Myocyte (in vitro differentiated cells): ENCODE results near the gene TLCD2. TPM values are rescaled to one million over a fixed set of nuclear protein-coding genes. Genes with fewer than 3 reads are reported as not detected.
"Not testable (repeated sequence)": the region's sequence is repeated elsewhere in the genome, so short reads cannot be mapped to it uniquely, and the experiment has no call there.

Experiments
- DNase-seq: peaks from one replicate; pipeline ENCODE4 v3.0.0-alpha.2; 2012; ENCODE audit warnings: low read depth
- polyA plus RNA-seq: library from polyadenylated mRNA; unstranded; fragments of >200 nt; gene quantifications from one replicate; pipeline ENCODE4 v1.2.1, GENCODE V29; 2012; ENCODE audit warnings: missing spikeins
- total RNA-seq: library from RNA; depleted of rRNA; stranded (reverse); fragments of >200 nt; gene quantifications from 2 replicates; pipeline ENCODE4 v1.2.3, GENCODE V29; 2014

TLCD2 gene
- 1.7 and 1.8 TPM in 2 replicates for total RNA-seq
- 10.2 TPM for polyA plus RNA-seq

DNA sequence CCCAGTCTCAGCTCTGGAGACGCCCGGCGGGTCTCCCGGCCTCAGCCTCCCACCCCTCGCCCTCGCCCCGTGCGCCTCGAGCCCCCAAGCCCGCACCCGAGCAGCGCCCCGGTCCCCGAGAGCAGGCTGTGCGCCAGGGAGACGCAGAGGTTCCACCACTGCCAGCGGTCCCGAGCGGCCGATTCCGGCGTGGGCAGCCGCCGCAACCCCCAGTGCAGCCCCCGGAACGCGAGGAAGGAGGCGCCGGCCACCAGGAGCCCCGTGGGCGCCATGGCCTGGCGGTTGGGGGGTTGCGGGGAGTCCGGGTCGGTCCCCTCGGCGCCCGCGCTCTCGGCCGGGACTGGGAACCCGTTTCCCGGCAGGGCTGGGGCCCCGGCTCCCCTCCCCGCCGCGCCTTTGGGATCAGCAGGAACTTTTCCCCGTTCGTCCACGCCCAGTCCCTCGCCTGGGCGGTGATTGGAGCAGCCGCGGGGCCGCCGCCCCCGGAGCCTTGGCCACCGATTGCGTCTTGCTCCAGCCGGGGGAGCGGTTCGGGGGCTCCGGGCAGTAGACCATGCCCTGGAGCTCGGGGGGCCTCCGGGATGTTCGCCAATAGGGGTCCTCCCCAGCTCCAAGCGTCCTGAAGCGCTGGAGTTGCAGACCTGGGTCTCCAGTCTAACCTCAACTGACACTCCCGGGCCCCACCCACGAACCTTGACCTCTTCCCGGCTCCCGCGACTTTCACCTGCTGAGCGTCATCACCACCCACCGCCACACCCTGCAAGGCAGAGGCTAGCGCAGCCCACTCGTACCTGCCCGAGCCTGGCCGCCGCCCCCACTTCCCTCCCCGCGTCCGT lies at the start of gene TLCD2:
TSS of gene TLCD2 (minus strand) at position 407 of the 836 bp plus-strand sequence. CDS start at position 272, 135 bp downstream.
- DNase-seq, result peak; percentile 81

DNA sequence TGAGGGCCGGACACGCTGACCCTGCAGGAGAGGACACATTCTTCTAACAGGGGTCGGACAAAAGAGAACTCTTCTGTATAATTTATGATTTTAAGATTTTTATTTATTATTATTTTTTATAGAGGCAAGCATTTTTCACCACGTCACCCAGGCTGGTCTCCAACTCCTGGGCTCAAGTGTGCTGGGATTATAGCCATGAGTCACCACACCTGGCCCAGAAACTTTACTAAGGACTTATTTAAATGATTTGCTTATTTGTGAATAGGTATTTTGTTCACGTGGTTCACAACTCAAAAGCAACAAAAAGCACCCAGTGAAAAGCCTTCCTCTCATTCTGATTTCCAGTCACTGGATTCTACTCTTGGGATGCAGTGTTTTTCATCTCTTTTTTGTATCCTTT lies 49.4 kb upstream of the TLCD2 start:
- no peak for DNase-seq

GRCh38 chr17:1758807-1759206 lies 48.6 kb upstream of the TLCD2 start:
- DNase-seq, result no peak

- no peak for DNase-seq
Observed at GRCh38 chr17:1755827-1756262, 45.7 kb upstream of the TLCD2 start.

DNA sequence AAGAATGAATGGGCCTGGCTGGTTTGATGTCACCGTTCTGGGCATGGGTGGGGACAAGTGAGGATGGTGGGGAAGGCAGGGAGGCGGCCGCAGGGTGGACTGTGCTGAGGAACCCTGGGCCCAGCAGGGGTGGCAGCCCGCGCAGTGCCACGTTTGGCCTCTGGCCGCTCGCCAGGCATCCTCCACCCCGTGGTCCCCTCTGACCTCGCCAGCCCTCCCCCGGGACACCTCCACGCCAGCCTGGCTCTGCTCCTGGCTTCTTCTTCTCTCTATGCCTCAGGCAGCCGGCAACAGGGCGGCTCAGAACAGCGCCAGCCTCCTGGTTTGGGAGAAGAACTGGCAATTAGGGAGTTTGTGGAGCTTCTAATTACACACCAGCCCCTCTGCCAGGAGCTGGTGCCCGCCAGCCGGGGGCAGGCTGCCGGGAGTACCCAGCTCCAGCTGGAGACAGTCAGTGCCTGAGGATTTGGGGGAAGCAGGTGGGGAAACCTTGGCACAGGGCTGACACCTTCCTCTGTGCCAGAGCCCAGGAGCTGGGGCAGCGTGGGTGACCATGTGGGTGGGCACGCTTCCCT lies 45.2 kb upstream of the TLCD2 start:
- no peak for DNase-seq

- DNase-seq, result no peak
Observed at GRCh38 chr17:1754430-1755112, 44.4 kb upstream of the TLCD2 start.

- no peak for DNase-seq
Observed at GRCh38 chr17:1753767-1754429, 43.7 kb upstream of the TLCD2 start.

DNA sequence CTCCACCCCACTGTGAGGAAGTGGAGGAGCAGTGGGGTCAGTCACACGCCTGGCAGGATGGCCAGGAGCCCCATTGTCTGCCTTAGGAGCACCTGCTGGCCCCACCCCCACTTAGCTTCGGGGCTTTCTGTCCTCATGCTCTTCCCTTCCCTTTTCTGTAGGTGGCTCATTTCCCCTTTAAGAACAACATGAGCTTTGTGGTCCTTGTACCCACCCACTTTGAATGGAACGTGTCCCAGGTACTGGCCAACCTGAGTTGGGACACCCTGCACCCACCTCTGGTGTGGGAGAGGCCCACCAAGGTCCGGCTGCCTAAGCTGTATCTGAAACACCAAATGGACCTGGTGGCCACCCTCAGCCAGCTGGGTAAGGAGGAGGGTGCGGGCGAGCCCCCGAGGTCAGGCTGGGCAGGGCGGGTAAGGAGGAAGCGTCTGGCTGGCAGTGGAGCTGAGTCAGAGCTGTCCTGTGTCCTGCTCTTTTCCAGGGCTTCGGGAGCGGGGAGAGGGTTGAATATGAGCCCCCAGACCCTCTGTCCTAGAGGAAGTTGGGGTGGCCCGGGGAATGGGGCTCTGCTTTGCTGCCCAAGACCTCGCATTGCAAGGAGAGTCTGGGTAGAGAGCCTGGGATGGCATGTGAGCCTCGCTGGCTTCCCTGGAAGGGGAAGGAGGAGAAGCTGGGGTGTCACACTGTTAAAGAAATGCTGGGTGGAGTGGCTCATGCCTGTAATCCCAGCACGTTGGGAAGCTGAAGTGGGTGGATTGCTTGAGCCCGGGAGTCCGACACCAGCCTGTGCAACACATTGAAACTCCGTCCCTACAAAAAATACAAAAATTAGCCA lies 42.5 kb upstream of the TLCD2 start:
- peak; percentile 46 for DNase-seq

DNA sequence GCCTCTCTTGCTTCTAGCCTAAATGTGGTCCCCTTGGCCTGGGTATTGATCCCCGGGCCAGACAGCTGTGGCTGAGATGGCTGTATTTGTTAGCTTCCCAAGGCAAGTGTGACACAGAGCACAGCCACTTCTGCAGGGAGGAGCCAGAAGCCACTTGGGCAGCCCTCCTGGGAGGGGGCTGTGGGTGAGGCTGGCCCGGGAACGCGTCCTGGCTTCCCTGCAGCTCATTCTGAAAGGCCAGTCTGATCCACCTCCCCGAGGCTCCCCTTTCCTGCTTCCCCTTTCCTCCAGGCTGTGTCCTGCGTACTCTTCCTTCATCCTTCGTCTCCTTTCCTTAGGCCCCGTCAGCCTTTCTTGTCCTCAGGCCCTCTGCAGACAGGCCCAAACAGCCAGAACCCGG lies 40.5 kb upstream of the TLCD2 start:
- DNase-seq, result no peak

DNA sequence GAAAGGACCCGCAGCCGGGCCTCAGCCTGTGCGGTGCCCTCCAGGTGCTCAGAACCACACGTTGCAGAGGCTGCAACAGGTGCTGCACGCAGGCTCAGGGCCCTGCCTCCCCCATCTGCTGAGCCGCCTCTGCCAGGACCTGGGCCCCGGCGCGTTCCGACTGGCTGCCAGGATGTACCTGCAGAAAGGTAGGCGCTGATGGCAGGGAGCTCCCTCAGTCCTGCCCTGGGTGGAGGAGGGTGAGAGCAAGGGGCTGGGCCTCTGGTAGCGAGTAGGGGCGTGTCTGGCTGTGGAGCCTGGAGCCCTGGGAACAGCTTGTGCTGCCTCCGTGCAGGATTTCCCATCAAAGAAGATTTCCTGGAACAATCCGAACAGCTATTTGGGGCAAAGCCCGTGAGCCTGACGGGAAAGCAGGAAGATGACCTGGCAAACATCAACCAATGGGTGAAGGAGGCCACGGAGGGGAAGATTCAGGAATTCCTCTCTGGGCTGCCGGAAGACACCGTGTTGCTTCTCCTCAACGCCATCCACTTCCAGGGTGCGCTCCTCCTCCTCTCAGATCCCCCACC lies 36.9 kb upstream of the TLCD2 start:
- no peak for DNase-seq

DNA sequence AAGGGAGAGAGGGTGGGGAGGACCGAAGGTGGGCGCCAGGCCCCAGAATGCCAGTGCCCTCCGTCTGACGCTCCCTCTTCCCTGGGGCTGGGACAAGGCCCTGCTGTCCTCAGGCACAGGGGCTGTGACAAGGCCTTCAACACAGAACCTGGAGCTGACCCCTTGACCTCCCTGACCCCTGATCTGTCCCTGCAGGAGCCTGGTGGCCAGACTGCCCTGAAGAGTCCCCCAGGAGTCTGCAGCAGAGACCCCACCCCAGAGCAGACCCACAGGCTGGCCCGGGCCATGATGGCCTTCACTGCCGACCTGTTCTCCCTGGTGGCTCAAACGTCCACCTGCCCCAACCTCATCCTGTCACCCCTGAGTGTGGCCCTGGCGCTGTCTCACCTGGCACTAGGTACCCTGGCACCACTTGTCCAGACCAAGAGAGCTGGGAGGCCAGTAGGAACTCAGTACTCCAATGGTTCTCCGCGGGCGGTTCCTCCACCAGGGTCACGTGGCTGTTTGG lies 35.4 kb upstream of the TLCD2 start:
- no peak for DNase-seq

DNA sequence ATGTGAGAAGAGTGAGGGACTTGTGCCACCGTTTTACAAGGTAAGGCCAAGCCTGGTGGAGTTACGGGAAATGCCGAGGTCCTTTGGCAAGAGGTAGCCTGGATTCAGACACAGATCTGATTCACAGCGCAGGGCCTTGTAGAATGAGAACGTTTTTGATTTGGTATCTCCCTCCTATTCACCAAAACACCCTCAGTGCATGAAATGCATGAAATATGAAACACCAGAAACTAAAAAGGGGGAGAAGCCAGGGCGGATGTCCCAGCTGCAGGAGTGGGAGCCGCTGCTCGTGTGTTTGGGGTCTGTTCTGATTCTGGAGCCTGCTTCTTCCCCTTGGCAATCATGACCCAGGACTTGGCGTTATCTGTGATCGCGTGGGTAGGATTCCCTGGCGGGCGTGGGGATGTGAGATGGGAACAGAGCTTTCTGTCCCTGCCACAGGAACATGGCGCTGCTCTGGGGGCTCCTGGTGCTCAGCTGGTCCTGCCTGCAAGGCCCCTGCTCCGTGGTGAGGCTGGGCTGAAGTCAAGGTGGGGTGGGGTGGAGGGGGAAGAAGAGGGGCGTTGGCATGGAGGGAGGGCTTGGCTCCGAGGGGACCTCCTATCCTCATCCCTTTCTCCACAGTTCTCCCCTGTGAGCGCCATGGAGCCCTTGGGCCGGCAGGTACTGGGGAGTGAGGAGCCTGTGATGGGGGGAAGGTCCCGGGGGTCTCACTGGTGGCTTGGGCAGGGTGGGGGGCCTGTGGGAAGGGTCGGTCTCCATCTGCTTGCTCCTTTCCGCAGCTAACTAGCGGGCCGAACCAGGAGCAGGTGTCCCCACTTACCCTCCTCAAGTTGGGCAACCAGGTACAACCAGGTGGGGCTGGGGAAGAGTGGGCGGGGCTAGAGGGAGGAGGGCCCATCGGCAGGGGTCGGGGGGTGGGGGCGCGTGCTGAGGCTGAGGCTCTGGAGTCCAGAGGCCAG lies 34.7 kb upstream of the TLCD2 start:
- no peak for DNase-seq

- no peak for DNase-seq
Observed at GRCh38 chr17:1743088-1743439, 32.9 kb upstream of the TLCD2 start.

DNA sequence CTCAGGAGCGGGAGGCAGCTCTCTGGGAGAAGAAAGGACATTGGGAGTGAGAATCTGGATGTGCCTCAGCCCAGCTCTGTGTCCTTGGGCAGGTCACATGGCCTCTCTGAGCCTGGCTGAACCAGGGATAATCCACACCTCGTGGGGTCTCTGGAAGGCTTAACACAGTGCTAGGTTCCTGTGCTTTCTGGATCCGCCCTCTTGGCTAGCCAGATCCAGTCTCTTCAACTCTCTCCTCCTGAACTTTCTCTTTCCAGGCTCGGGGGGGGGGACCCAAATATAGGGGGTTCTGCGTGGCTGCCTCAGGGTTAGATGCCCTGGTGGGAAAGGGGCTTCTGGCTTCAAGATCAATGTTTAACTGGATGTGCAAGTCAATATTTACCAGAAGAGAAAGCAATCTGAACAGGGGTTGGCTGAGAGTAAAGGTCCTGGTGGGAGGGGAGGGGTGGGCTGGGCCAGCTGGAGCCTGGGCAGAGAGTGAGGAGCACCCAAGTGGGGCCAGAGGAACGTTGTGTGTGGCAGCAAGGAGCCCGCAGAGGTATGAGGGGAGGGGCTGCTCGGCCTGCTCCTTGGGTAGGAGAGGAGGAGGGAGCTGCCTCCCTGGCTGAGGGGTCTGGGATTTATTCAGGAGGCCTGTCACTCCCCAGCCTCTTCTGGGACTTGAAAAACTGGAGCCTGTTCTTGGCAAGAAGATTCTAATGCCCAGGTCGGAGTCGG lies 32.4 kb upstream of the TLCD2 start, which contains the start of gene SERPINF2:
TSS of gene SERPINF2 (plus strand) at position 501 of the 717 bp plus-strand sequence. CDS start 2,125 bp downstream, outside the sequence.
- no peak for DNase-seq

DNA sequence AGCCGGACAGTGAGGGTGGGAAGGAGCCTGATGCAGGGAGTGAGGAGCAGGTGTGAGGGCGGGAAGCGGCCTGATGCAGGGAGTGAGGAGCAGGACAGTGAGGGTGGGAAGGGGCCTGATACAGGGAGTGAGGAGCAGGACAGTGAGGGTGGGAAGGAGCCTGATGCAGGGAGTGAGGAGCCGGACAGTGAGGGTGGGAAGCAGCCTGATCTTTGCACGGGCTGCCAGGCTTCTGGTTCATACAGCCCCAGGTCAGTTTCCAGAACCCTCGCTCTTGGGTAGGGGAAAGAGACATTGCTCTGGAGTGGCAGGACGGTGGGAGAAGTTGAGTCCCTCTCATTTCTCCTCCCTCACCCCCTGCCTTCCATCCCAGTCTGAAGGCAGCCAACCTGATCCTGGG lies 31.7 kb upstream of the TLCD2 start:
- DNase-seq, result not testable (repeated sequence)

DNA sequence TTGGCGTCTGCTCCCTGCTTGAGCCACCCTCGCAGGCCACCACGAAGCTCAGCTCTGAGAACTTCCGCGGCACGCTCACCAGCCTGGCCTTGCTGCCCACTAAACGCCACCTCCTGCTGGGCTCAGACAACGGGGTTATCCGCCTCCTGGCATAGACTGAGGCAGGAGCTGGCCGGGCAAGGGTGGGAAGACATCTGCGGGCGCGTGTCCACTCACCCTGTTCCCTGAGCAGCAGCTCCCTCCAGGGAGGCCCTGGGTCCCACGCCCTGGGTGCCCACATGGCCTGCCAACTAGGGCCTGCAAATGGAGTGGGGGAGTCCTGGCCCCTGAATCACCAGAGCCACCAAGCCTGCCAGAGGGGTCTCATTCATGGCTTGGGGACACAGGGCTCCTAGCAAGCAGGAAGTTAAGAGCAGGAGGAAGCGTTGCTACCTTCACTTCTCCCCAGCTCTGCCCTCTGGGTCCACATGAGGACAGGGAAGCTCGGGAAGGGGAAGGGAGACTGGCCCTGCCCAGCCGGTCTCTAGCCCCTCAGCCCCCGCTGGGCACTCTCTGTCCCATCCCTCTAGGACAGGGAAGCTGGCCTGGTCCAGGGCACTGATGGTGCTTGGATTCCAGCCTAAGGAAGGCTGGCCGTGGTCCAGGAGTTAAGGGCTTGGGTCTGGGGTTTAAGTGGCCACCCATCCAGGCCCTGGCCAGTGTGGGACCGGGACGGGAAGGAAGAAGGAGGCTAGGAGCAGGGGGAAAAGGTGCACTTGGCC lies 27.5 kb upstream of the TLCD2 start:
- DNase-seq, result no peak
